ENCODE data around the gene BBS1. TPM values are rescaled to one million over a fixed set of nuclear protein-coding genes. Genes with fewer than 3 reads are reported as not detected.
"Not testable (repeated sequence)": the region's sequence is repeated elsewhere in the genome, so short reads cannot be mapped to it uniquely, and the experiment has no call there.

The BBS1 gene
- total RNA-seq, 2 experiments from 2014 or later = 10.6 to 14.0 TPM

DNA sequence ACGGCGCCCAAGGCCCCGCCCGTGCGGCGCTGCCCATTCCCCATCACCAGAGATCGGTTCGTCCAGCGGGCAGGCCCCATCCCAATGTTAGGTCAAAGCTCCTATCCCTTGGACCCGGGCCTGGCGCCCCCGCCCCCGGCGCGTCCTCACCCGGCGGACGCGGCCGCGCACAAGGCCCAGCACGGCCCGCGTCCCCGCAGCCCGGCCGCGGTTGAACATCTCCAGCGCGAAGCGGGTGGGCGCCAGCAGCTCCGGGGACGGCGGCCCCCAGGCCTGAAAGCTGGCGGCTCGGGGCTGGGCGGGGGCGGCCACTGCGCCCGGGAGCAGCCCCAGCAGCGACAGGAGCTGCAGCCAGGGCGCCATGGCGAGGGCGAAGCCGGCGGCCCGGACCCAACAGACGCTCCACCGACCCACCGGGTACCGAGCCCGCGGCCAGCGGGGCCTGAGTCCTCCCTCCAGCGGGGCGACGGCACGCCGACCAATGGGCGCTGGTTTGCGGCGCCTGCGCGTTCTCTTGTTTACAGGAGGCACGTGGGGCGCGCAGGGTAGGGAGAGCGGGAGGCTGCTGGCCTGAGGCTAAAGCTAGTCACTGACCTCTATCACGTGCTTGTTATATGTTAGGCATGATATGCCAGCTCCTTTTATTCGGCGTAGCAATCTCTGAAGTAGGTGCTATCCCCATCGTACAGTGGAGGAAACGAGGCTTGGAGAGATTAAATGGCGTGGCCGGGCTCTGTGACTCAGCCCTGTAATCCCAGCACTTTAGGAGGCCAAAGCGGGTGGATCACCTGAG, 57.9 kb downstream of the BBS1 start, which contains the start of gene CTSF:
Gene CTSF (minus strand): TSS at position 483 of the 793 bp plus-strand sequence. CDS start 120 bp downstream, at position 363.
- ChIA-PET CTCF (interaction anchor here (1.0 to 3.0 kb wide), 5 partner anchors 10 to 110 kb away, joined by 5 to 18 read pairs (median 6); partner anchors contain the start of genes CCDC87, CCS, RBM4B and ZDHHC24), POLR2A (interaction anchor here (0.7 kb wide), 1 partner anchor 281 kb away, joined by 3 read pairs; no protein-coding TSS in a partner anchor)
- peaks cover 3% of the 10 kb centered on the region for H3K4me1 Mint-ChIP-seq (ENCODE audit: low read depth)
- no peak within 1 kb of the TSS for H3K27ac Mint-ChIP-seq
- ATAC-seq (peak; percentile 93), DNase-seq (peak; percentile 69)
- H3K36me3 Mint-ChIP-seq (ENCODE audit: low read depth) = no peaks in the 10 kb centered on the region
- H3K4me3 Mint-ChIP-seq = peak within 1 kb of the TSS; percentile 62
- peaks cover 28% of the 10 kb centered on the region for H3K27me3 Mint-ChIP-seq (ENCODE audit: low read depth)
- H3K9me3 Mint-ChIP-seq (ENCODE audit: insufficient read depth) = no peaks in the 10 kb centered on the region

DNA sequence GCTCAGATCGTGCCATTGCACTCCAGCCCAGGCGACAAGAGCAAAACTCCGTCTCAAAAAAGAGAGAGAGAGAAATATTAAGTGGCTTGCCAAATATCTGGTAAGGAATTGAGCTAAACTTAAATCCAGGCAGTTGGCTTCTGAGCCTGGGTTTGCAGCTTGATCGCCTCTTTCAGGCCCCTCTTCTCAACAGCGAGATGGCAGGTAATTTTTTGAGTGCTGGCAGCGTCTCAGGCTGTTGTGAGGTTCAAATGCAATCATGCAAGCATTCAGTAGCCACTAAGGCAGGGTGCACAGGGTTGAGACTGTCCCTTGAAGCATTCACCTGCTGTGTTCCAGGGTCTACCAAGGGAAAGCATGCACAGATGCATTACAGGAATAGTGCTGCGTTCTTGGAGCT, 58.6 kb downstream of the BBS1 start:
- H3K36me3 Mint-ChIP-seq (ENCODE audit: low read depth) = no peaks in the 10 kb centered on the region
- DNase-seq (no peak), ATAC-seq (no peak)
- H3K9me3 Mint-ChIP-seq (ENCODE audit: insufficient read depth) = no peaks in the 10 kb centered on the region
- CTCF ChIA-PET = interaction anchor here (1.0 to 3.0 kb wide), 4 partner anchors 11 to 109 kb away, joined by 5 to 18 read pairs (median 10); partner anchors contain the start of genes CCDC87, CCS, RBM4B and ZDHHC24
- H3K4me3 Mint-ChIP-seq = no peak overlapping the region
- H3K4me1 Mint-ChIP-seq (ENCODE audit: low read depth) = peaks cover 3% of the 10 kb centered on the region
- H3K27me3 Mint-ChIP-seq (ENCODE audit: low read depth) = peaks cover 34% of the 10 kb centered on the region
- POLR2A ChIA-PET = interaction anchor here (0.7 kb wide), 1 partner anchor 282 kb away, joined by 3 read pairs; no protein-coding TSS in a partner anchor
- no peak overlapping the region for H3K27ac Mint-ChIP-seq

- CTCF ChIA-PET = interaction anchor here (0.9 to 3.0 kb wide), 4 partner anchors 8 to 108 kb away, joined by 4 to 18 read pairs (median 10); partner anchors contain the start of genes RBM4B and ZDHHC24
- H3K27me3 Mint-ChIP-seq (ENCODE audit: low read depth) = peaks cover 35% of the 10 kb centered on the region
- H3K4me1 Mint-ChIP-seq (ENCODE audit: low read depth) = peaks cover 3% of the 10 kb centered on the region
- H3K36me3 Mint-ChIP-seq (ENCODE audit: low read depth) = no peaks in the 10 kb centered on the region
- POLR2A ChIA-PET = interaction anchor here (0.7 kb wide), 1 partner anchor 662 kb away, joined by 3 read pairs; no protein-coding TSS in a partner anchor
- no peak overlapping the region for H3K4me3 Mint-ChIP-seq
- DNase-seq (no peak), ATAC-seq (no peak)
- H3K27ac Mint-ChIP-seq = no peak overlapping the region
- no peaks in the 10 kb centered on the region for H3K9me3 Mint-ChIP-seq (ENCODE audit: insufficient read depth)
Observed at GRCh38 chr11:66570079-66570849, 59.8 kb downstream of the BBS1 start.

DNA sequence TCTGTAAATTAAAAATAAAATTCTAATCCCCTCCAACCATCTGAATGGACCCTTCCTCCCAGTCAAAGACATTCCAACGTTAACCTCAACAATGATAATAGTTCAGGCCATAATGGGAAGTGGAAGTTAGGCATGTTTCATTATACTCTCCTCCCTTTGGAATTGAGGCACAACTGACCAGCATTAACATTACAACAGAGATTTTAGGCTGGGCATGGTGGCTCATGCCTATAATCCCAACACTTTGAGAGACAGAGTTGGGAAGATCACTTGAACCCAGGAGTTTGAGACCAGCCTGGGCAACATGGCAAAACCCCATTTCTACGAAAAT, 60.4 kb downstream of the BBS1 start:
- DNase-seq (no peak), ATAC-seq (no peak)
- peaks cover 35% of the 10 kb centered on the region for H3K27me3 Mint-ChIP-seq (ENCODE audit: low read depth)
- no peak overlapping the region for H3K27ac Mint-ChIP-seq
- H3K9me3 Mint-ChIP-seq (ENCODE audit: insufficient read depth) = no peaks in the 10 kb centered on the region
- peaks cover 3% of the 10 kb centered on the region for H3K4me1 Mint-ChIP-seq (ENCODE audit: low read depth)
- H3K36me3 Mint-ChIP-seq (ENCODE audit: low read depth) = no peaks in the 10 kb centered on the region
- CTCF ChIA-PET = no interaction called here
- POLR2A ChIA-PET = no interaction called here
- H3K4me3 Mint-ChIP-seq = no peak overlapping the region

GRCh38 chr11:66579017-66579606, 68.7 kb downstream of the BBS1 start:
- ChIA-PET POLR2A (interaction anchor here (1.0 to 1.3 kb wide), 4 partner anchors 45 to 264 kb away, joined by 3 to 8 read pairs (median 4); partner anchors contain the start of genes RBM4 and RCE1), CTCF (interaction anchor here (0.6 to 2.9 kb wide), 11 partner anchors 10 to 255 kb away, joined by 3 to 70 read pairs (median 7); partner anchors contain the start of genes CCDC87, CCS, CTSF and RBM4)
- Mint-ChIP-seq H3K4me3 (no peak overlapping the region), H3K27me3 (ENCODE audit: low read depth) (peaks cover 12% of the 10 kb centered on the region), H3K9me3 (ENCODE audit: insufficient read depth) (peaks cover 3% of the 10 kb centered on the region), H3K27ac (no peak overlapping the region), H3K4me1 (ENCODE audit: low read depth) (peaks cover 6% of the 10 kb centered on the region), H3K36me3 (ENCODE audit: low read depth) (peaks cover 2% of the 10 kb centered on the region)
- peak; percentile 75 for DNase-seq
- peak; percentile 90 for ATAC-seq

GRCh38 chr11:66580803-66581202, 70.4 kb downstream of the BBS1 start:
- Mint-ChIP-seq H3K27me3 (ENCODE audit: low read depth) (peaks cover 11% of the 10 kb centered on the region), H3K27ac (no peak overlapping the region), H3K4me3 (no peak overlapping the region), H3K9me3 (ENCODE audit: insufficient read depth) (peaks cover 3% of the 10 kb centered on the region), H3K4me1 (ENCODE audit: low read depth) (peaks cover 6% of the 10 kb centered on the region), H3K36me3 (ENCODE audit: low read depth) (peaks cover 2% of the 10 kb centered on the region)
- no peak for DNase-seq
- no peak for ATAC-seq
- ChIA-PET CTCF (interaction anchor here (0.8 to 2.9 kb wide), 7 partner anchors 10 to 114 kb away, joined by 3 to 70 read pairs (median 4); partner anchors contain the start of genes CCDC87, CTSF, PELI3 and RBM4B), POLR2A (no interaction called here)

GRCh38 chr11:66581261-66581660, 70.8 kb downstream of the BBS1 start:
- no peak overlapping the region for H3K4me3 Mint-ChIP-seq
- H3K9me3 Mint-ChIP-seq (ENCODE audit: insufficient read depth) = peaks cover 3% of the 10 kb centered on the region
- H3K36me3 Mint-ChIP-seq (ENCODE audit: low read depth) = peaks cover 2% of the 10 kb centered on the region
- no peak for DNase-seq
- ChIA-PET POLR2A (no interaction called here), CTCF (interaction anchor here (0.8 to 2.9 kb wide), 7 partner anchors 10 to 115 kb away, joined by 3 to 70 read pairs (median 4); partner anchors contain the start of genes CCDC87, CTSF, PELI3 and RBM4B)
- H3K27ac Mint-ChIP-seq = no peak overlapping the region
- peaks cover 6% of the 10 kb centered on the region for H3K4me1 Mint-ChIP-seq (ENCODE audit: low read depth)
- no peak for ATAC-seq
- peaks cover 9% of the 10 kb centered on the region for H3K27me3 Mint-ChIP-seq (ENCODE audit: low read depth)

DNA sequence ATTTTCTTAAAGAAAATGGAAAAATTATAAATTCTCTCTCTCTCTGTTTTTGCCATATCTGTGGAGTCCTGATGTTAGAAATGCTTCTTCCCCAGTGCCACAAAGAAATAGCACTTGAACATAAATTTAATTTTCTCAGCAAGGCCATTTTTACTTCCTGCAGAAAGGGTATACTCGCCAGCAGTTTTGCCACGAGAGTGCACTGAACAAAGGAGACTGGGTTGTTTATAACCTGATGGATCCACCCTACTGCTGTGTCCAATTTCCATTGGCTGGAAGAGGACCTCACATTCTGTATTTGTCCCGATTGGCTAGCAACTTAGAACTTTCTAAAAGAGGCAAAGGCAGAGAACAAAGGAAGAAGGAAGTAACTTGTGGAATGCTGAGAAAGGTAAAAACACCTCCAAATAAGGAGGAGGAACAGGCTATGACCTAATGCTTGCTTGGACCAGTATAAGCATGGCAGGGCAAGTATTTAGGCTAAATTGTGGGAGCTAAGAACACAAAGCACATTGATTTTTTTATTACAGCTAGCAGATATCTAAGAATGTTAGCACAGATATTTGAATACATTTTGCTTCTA, 72.2 kb downstream of the BBS1 start:
- H3K4me3 Mint-ChIP-seq; POLR2A ChIA-PET; H3K4me1 Mint-ChIP-seq (ENCODE audit: low read depth); H3K27ac Mint-ChIP-seq; H3K27me3 Mint-ChIP-seq (ENCODE audit: low read depth); ATAC-seq; DNase-seq; CTCF ChIA-PET; H3K36me3 Mint-ChIP-seq (ENCODE audit: low read depth); H3K9me3 Mint-ChIP-seq (ENCODE audit: insufficient read depth): not testable (repeated sequence)

Other genes with a start within 250 kb of the BBS1 start
- 100 to 1,000 TPM; 160 to 170 TPM for gene RAB1B, start 242.0 kb upstream of the BBS1 start, total RNA-seq
- 1 to 10 TPM; 2.7 to 3.6 TPM for gene CNIH2, start 232.5 kb upstream of the BBS1 start, total RNA-seq
- 10 to 100 TPM; 46.6 to 58.6 TPM for gene YIF1A, start 221.5 kb upstream of the BBS1 start, total RNA-seq
- not detected for gene TMEM151A, start 218.7 kb upstream of the BBS1 start, total RNA-seq
- 10 to 100 TPM; 79.5 to 80.8 TPM for gene CD248, start 193.6 kb upstream of the BBS1 start, total RNA-seq
- gene RIN1, start 174.2 kb upstream of the BBS1 start, total RNA-seq = 1 to 10 TPM; 1.3 TPM
- 10 to 100 TPM; 53.2 to 57.1 TPM for gene BRMS1, start 165.5 kb upstream of the BBS1 start, total RNA-seq
- 1 to 10 TPM; 7.6 TPM for gene B4GAT1, start 163.0 kb upstream of the BBS1 start, total RNA-seq
- 10 to 100 TPM; 10.0 to 11.1 TPM for gene SLC29A2, start 138.9 kb upstream of the BBS1 start, total RNA-seq
- under 1 TPM; 0.18 to 0.34 TPM for gene NPAS4, start 89.6 kb upstream of the BBS1 start, total RNA-seq
- 100 to 1,000 TPM in 1 of 2 experiments, 10 to 100 TPM in 1; 93.7 to 100 TPM for gene MRPL11, start 71.8 kb upstream of the BBS1 start, total RNA-seq
- gene PELI3, start 43.7 kb upstream of the BBS1 start, total RNA-seq = 1 to 10 TPM; 5.1 to 5.8 TPM
- gene DPP3, start 30.2 kb upstream of the BBS1 start, total RNA-seq = 10 to 100 TPM; 73.3 to 79.1 TPM
- 10 to 100 TPM; 15.5 to 15.9 TPM for gene ZDHHC24, start 35.4 kb downstream of the BBS1 start, total RNA-seq
- gene ACTN3, start 36.3 kb downstream of the BBS1 start, total RNA-seq = not detected
- gene CTSF, start 58.0 kb downstream of the BBS1 start, total RNA-seq = under 1 TPM; 0.70 to 0.90 TPM
- under 1 TPM; 0.55 to 0.70 TPM for gene CCDC87, start 82.4 kb downstream of the BBS1 start, total RNA-seq
- 10 to 100 TPM; 29.3 to 32.5 TPM for gene CCS, start 82.5 kb downstream of the BBS1 start, total RNA-seq
- 100 to 1,000 TPM; 168 to 182 TPM for gene RBM14, start 106.0 kb downstream of the BBS1 start, total RNA-seq
- 100 to 1,000 TPM; 118 to 121 TPM for gene RBM4, start 128.1 kb downstream of the BBS1 start, total RNA-seq
- gene RBM4B, start 167.3 kb downstream of the BBS1 start, total RNA-seq = 10 to 100 TPM; 18.7 to 21.5 TPM
- gene SPTBN2, start 218.6 kb downstream of the BBS1 start, total RNA-seq = under 1 TPM in 1 of 2 experiments, not detected in 1; 0.31 TPM